ENCODE data around the gene TMEM145. TPM values are rescaled to one million over a fixed set of nuclear protein-coding genes. Genes with fewer than 3 reads are reported as not detected.
A peak's percentile ranks its signal among the peaks of the same experiment; 100 is the strongest.

TMEM145 gene
- total RNA-seq, 6 donors from 2014 or later: 0.34 to 0.79 (median 0.49) TPM; not detected in 3

- DNase-seq (no peak), ATAC-seq (ENCODE audit: low FRiP score in 2 of 2) (no peak)
- 33 to 37% methylated on average over 4 to 5 of the region's 5 CpGs for WGBS, 2 donors
- H3K9me3 ChIP-seq: no peaks in the 10 kb centered on the region
- H3K27me3 ChIP-seq: no peaks in the 10 kb centered on the region
- TF ChIP-seq POLR2A (IDR thresholded peaks at IDR 0.05) (no peak), CTCF (IDR thresholded peaks at IDR 0.05) (no peak), EP300 (IDR thresholded peaks at IDR 0.05) (no peak), POLR2AphosphoS5 (IDR thresholded peaks at IDR 0.05) (no peak)
- peak overlapping the region; percentile 62 to 99 (median 81) for H3K27ac ChIP-seq
- H3K36me3 ChIP-seq: peaks cover 13 to 39% (median 37%) of the 10 kb centered on the region in 4 donors
- H3K4me3 ChIP-seq: peak overlapping the region in 1 of 4 donors; percentile 68
- peaks cover 41 to 55% (median 50%) of the 10 kb centered on the region in 4 donors for H3K4me1 ChIP-seq
Measured at GRCh38 chr19:42285541-42285941, 27.6 kb upstream of the TMEM145 start.

GRCh38 chr19:42285988-42286348 lies 27.1 kb upstream of the TMEM145 start:
- peak overlapping the region in 1 of 4 donors; percentile 68 for H3K4me3 ChIP-seq
- WGBS, 2 donors: 20 to 35% methylated on average over 4 to 6 of the region's 6 CpGs
- H3K36me3 ChIP-seq: peaks cover 16 to 43% (median 41%) of the 10 kb centered on the region in 4 donors
- H3K27ac ChIP-seq: peak overlapping the region; percentile 62 to 99 (median 81)
- H3K4me1 ChIP-seq: peaks cover 40 to 50% (median 47%) of the 10 kb centered on the region in 4 donors
- DNase-seq: no peak
- no peak for TF ChIP-seq POLR2A (IDR thresholded peaks at IDR 0.05)
- no peak for TF ChIP-seq POLR2AphosphoS5 (IDR thresholded peaks at IDR 0.05)
- TF ChIP-seq EP300 (IDR thresholded peaks at IDR 0.05): no peak
- TF ChIP-seq CTCF (IDR thresholded peaks at IDR 0.05): no peak
- H3K9me3 ChIP-seq: no peaks in the 10 kb centered on the region
- H3K27me3 ChIP-seq: no peaks in the 10 kb centered on the region
- ATAC-seq (ENCODE audit: low FRiP score in 2 of 2): no peak

- Histone ChIP-seq H3K4me1 (peaks cover 35 to 45% (median 42%) of the 10 kb centered on the region in 4 donors), H3K9me3 (no peaks in the 10 kb centered on the region), H3K27ac (peak overlapping the region; percentile 62 to 99 (median 81)), H3K4me3 (peak overlapping the region in 1 of 4 donors; percentile 68), H3K27me3 (no peaks in the 10 kb centered on the region), H3K36me3 (peaks cover 16 to 48% (median 46%) of the 10 kb centered on the region in 4 donors)
- DNase-seq (no peak), ATAC-seq (ENCODE audit: low FRiP score in 2 of 2) (no peak)
- 21 to 40% methylated on average over 3 to 11 of the region's 13 CpGs for WGBS, 2 donors
- TF ChIP-seq EP300 (IDR thresholded peaks at IDR 0.05) (no peak), POLR2AphosphoS5 (IDR thresholded peaks at IDR 0.05) (no peak), CTCF (IDR thresholded peaks at IDR 0.05) (no peak), POLR2A (IDR thresholded peaks at IDR 0.05) (no peak)
Measured at GRCh38 chr19:42286349-42287016, 26.6 kb upstream of the TMEM145 start.

- TF ChIP-seq CTCF (IDR thresholded peaks at IDR 0.05) (no peak), EP300 (IDR thresholded peaks at IDR 0.05) (no peak), POLR2A (IDR thresholded peaks at IDR 0.05) (no peak), POLR2AphosphoS5 (IDR thresholded peaks at IDR 0.05) (no peak)
- DNase-seq: peak in 1 of 2 donors; percentile 65
- Histone ChIP-seq H3K9me3 (no peaks in the 10 kb centered on the region), H3K4me1 (peaks cover 27 to 38% (median 34%) of the 10 kb centered on the region in 4 donors), H3K36me3 (peaks cover 20 to 56% (median 53%) of the 10 kb centered on the region in 4 donors), H3K4me3 (no peak overlapping the region), H3K27me3 (no peaks in the 10 kb centered on the region), H3K27ac (peak overlapping the region; percentile 62 to 99 (median 81))
- no peak for ATAC-seq (ENCODE audit: low FRiP score in 2 of 2)
- whole genome bisulfite sequencing, 2 donors: 91 to 94% methylated on average over 19 to 28 of the region's 30 CpGs
Measured at GRCh38 chr19:42287017-42287826, 25.9 kb upstream of the TMEM145 start.

Data from upper lobe of left lung (tissue), 6 donors.